GM12878 (cell line): ENCODE data around the gene GAK.

Experiments
- E2F8 ChIP-seq: fragments of 450-650 bp; IDR thresholded peaks from 2 replicates; pipeline ENCODE4 v1.6.1; 2018; ENCODE audit warnings: mild to moderate bottlenecking, low read depth, moderate library complexity; ENCODE audit not compliant: partially characterized antibody
- GABPA ChIP-seq: IDR thresholded peaks from 2 replicates; pipeline ENCODE4 v1.6.1; 2014; ENCODE audit warnings: antibody characterized with exemption, low read depth, mild to moderate bottlenecking, inconsistent platforms
- KDM1A ChIP-seq: fragments of 200-600 bp; sonication (generic); IDR thresholded peaks from 2 replicates; pipeline ENCODE4 v1.6.1; 2016; ENCODE audit warnings: borderline replicate concordance
- POLR2AphosphoS5 ChIP-seq: IDR thresholded peaks from 2 replicates; pipeline ENCODE4 v1.6.1; 2011; ENCODE audit warnings: mild to moderate bottlenecking, low read length, inconsistent platforms
- SIN3A ChIP-seq: IDR thresholded peaks from 2 replicates; pipeline ENCODE4 v1.6.1; 2012; ENCODE audit warnings: low read depth, low read length, improper control_type of control experiment
- ZNF274 ChIP-seq: IDR thresholded peaks from one replicate; pipeline ENCODE4 v1.8.0; 2011; ENCODE audit not compliant: insufficient read length, insufficient read depth

DNA sequence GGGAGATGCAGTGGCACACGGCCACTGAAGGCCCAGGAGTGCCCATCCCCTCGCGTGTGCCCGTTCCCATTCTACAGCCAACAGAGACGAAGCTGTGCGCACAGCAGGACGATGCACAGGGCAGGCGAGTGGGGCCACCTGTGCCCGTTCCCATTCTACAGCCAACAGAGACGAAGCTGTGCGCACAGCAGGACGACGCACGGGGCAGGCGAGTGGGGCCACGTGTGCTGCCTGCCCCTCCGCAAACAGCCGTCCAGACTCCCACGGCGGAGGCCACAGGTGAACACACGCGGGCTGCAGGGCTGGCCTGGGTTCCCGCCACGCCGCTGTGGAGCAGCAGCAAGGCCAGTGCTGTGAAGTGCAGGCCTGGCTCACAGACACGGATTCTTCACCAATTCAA lies 32.0 kb downstream of the GAK start:
- no peak for TF ChIP-seq POLR2AphosphoS5
- TF ChIP-seq SIN3A = no peak
- TF ChIP-seq GABPA = no peak
- no peak for TF ChIP-seq ZNF274
- TF ChIP-seq E2F8 = no peak
- TF ChIP-seq KDM1A = no peak
